HG03095 (cell line): ENCODE measurements around the gene GRK2.

Experiments used
- ATAC-seq: cut with Tn5 transposase; IDR thresholded peaks from one replicate; pipeline ENCODE4 v1.9.1; 2021; ENCODE audit warnings: moderate library complexity; ENCODE audit not compliant: unreplicated experiment

GRK2 gene

GRCh38 chr11:67269401-67270255, 3.4 kb downstream of the GRK2 start:
- ATAC-seq = no peak

- ATAC-seq = no peak
Observed at GRCh38 chr11:67270256-67271204, 4.3 kb downstream of the GRK2 start.

- no peak for ATAC-seq
Observed at GRCh38 chr11:67271205-67271540, 4.9 kb downstream of the GRK2 start.

- no peak for ATAC-seq
Observed at GRCh38 chr11:67271541-67272284, 5.4 kb downstream of the GRK2 start.

GRCh38 chr11:67272327-67273259, 6.3 kb downstream of the GRK2 start:
- no peak for ATAC-seq

GRCh38 chr11:67273260-67273990, 7.2 kb downstream of the GRK2 start:
- ATAC-seq = no peak

GRCh38 chr11:67274768-67275605, 8.7 kb downstream of the GRK2 start:
- no peak for ATAC-seq

- ATAC-seq = no peak
Observed at GRCh38 chr11:67275606-67276409, 9.5 kb downstream of the GRK2 start.

GRCh38 chr11:67276781-67277230, 10.5 kb downstream of the GRK2 start:
- ATAC-seq = no peak

GRCh38 chr11:67277231-67277961, 11.1 kb downstream of the GRK2 start:
- peak; percentile 62 for ATAC-seq

GRCh38 chr11:67278135-67278938, 12.1 kb downstream of the GRK2 start:
- ATAC-seq = no peak

- no peak for ATAC-seq
Observed at GRCh38 chr11:67278939-67279588, 12.8 kb downstream of the GRK2 start.

- ATAC-seq = no peak
Observed at GRCh38 chr11:67279589-67280340, 13.5 kb downstream of the GRK2 start.

- ATAC-seq = no peak
Observed at GRCh38 chr11:67280341-67280787, 14.1 kb downstream of the GRK2 start.
